Bronchial epithelial cell (primary cell): ENCODE results near the gene PCDHB16. TPM values are rescaled to one million over a fixed set of nuclear protein-coding genes. Genes with fewer than 3 reads are reported as not detected.
A peak's percentile ranks its signal among the peaks of the same experiment; 100 is the strongest.
"Not testable (repeated sequence)": the region's sequence is repeated elsewhere in the genome, so short reads cannot be mapped to it uniquely, and the experiment has no call there.

Experiments
- DNase-seq: peaks from one replicate; pipeline ENCODE4 v3.0.0-alpha.2; 2010; ENCODE audit warnings: low read depth
- FAIRE-seq: peaks from 2 replicates; lab custom pipeline; 2011; peaks lifted over from hg19 to GRCh38; lab: Jason Lieb, UNC
- H3K27me3 ChIP-seq: 2 replicates; pipeline ENCODE4 v1.5.1; 2011; ENCODE audit warnings: low read length; ENCODE audit not compliant: control insufficient read depth, insufficient read depth
- H3K36me3 ChIP-seq: 2 replicates; pipeline ENCODE4 v1.5.1; 2011; ENCODE audit warnings: low read length; ENCODE audit not compliant: control insufficient read depth, insufficient read depth
- H3K4me3 ChIP-seq: 2 replicates; pipeline ENCODE4 v1.5.1; 2011; ENCODE audit warnings: mild to moderate bottlenecking, low read depth, low read length, control low read depth
- total RNA-seq: library from RNA; depleted of rRNA; stranded (reverse); fragments of >200 nt; gene quantifications from 2 replicates; pipeline ENCODE4 v1.2.1, GENCODE V29; 2014
- TF ChIP-seq, protein P1 (sequence below): IDR thresholded peaks from 2 replicates; pipeline ENCODE4 v1.5.1; 2011; ENCODE audit warnings: mild to moderate bottlenecking, moderate library complexity, low read length, control low read depth, inconsistent platforms; ENCODE audit not compliant: insufficient read depth, severe bottlenecking

The PCDHB16 gene
- total RNA-seq, 1 donor from 2014 or later, result under 0.01 TPM

DNA sequence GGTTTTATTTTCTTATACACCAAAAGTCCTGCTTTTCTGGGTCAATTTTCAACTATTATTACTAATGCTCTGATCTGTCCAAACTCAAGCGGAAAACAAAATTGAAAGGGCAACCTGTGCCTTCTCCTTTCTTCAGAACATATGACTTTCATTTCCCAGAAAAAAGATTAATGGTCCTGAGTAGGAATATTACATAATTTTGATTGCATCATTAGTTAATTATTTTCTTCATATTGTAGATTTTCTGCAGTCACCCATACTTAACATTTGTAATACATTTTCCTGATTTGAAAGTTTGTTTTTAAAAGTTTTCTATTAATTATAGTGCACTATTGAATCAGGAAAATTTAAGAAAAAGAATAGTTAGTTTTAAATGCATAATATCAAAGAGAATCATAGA lies 6.3 kb upstream of the PCDHB16 start:
- TF ChIP-seq, protein P1, sequence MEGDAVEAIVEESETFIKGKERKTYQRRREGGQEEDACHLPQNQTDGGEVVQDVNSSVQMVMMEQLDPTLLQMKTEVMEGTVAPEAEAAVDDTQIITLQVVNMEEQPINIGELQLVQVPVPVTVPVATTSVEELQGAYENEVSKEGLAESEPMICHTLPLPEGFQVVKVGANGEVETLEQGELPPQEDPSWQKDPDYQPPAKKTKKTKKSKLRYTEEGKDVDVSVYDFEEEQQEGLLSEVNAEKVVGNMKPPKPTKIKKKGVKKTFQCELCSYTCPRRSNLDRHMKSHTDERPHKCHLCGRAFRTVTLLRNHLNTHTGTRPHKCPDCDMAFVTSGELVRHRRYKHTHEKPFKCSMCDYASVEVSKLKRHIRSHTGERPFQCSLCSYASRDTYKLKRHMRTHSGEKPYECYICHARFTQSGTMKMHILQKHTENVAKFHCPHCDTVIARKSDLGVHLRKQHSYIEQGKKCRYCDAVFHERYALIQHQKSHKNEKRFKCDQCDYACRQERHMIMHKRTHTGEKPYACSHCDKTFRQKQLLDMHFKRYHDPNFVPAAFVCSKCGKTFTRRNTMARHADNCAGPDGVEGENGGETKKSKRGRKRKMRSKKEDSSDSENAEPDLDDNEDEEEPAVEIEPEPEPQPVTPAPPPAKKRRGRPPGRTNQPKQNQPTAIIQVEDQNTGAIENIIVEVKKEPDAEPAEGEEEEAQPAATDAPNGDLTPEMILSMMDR, result no peak
- Histone ChIP-seq H3K36me3 (no peaks in the 10 kb centered on the region), H3K4me3 (no peak overlapping the region), H3K27me3 (no peaks in the 10 kb centered on the region)
- FAIRE-seq, result no peak
- no peak for DNase-seq

DNA sequence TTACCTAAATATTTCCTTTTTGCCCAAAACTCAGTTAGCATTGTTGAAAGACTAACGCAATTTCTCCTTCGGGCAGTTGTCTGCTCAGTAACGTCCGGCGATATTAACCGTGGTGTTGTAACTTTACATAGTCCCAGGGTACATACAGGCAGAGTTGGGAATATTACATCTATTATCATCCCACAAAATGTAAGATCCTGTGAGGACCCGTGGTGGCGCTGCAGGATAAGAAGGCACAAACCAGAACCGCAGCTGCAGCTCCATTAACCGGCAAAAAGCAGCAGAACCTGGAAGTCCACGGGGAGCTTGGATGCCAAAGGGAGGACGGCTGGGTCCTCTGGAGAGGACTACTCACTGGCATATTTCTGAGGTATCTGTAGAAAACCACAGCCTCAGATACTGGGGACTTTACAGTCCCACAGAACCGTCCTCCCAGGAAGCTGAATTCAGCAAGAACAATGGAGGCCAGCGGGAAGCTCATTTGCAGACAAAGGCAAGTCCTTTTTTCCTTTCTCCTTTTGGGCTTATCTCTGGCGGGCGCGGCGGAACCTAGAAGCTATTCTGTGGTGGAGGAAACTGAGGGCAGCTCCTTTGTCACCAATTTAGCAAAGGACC lies 4.5 kb upstream of the PCDHB16 start, which contains the start of gene PCDHB8:
PCDHB8 (plus strand) TSS at position 214 of the 615 bp plus-strand sequence; CDS start at position 459, 245 bp downstream.
- not testable (repeated sequence) for H3K4me3 ChIP-seq, DNase-seq, H3K27me3 ChIP-seq, H3K36me3 ChIP-seq
- peak; percentile 95 for FAIRE-seq

DNA sequence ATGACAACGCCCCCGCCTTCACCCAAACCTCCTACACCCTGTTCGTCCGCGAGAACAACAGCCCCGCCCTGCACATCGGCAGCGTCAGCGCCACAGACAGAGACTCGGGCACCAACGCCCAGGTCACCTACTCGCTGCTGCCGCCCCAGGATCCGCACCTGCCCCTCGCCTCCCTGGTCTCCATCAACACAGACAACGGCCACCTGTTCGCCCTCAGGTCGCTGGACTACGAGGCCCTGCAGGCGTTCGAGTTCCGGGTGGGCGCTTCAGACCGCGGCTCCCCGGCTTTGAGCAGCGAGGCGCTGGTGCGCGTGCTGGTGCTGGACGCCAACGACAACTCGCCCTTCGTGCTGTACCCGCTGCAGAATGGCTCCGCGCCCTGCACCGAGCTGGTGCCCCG lies 2.8 kb upstream of the PCDHB16 start:
- not testable (repeated sequence) for H3K4me3 ChIP-seq, DNase-seq, FAIRE-seq, H3K27me3 ChIP-seq, H3K36me3 ChIP-seq

DNA sequence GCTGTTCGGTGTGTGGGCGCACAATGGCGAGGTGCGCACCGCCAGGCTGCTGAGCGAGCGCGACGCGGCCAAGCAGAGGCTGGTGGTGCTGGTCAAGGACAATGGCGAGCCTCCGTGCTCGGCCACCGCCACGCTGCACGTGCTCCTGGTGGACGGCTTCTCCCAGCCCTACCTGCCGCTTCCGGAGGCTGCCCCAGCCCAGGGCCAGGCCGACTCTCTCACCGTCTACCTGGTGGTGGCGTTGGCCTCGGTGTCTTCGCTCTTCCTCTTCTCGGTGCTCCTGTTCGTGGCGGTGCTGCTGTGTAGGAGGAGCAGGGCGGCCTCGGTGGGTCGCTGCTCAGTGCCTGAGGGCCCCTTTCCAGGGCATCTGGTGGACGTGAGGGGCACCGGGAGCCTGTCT lies 2.3 kb upstream of the PCDHB16 start:
- FAIRE-seq, H3K4me3 ChIP-seq, DNase-seq, H3K36me3 ChIP-seq, H3K27me3 ChIP-seq: not testable (repeated sequence)

DNA sequence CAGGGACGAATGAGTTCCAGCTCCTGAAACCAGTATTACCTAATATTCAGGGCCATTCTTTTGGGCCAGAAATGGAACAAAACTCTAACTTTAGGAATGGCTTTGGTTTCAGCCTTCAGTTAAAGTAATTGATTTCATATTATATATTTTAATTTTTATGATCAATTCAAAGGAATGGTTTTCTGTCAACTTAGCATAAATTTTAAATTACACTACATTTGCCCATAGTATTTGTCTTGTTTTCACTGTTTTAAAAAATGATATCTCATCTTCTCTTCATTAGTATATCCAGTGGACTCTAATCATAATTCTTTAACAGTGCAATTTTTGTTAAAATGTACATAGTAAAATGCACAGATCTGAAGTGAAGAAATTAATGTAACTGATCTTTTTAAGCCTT lies 1.9 kb upstream of the PCDHB16 start:
- Histone ChIP-seq H3K27me3 (no peaks in the 10 kb centered on the region), H3K4me3 (no peak overlapping the region), H3K36me3 (no peaks in the 10 kb centered on the region)
- TF ChIP-seq, protein P1, result no peak
- FAIRE-seq, result no peak
- DNase-seq, result no peak

DNA sequence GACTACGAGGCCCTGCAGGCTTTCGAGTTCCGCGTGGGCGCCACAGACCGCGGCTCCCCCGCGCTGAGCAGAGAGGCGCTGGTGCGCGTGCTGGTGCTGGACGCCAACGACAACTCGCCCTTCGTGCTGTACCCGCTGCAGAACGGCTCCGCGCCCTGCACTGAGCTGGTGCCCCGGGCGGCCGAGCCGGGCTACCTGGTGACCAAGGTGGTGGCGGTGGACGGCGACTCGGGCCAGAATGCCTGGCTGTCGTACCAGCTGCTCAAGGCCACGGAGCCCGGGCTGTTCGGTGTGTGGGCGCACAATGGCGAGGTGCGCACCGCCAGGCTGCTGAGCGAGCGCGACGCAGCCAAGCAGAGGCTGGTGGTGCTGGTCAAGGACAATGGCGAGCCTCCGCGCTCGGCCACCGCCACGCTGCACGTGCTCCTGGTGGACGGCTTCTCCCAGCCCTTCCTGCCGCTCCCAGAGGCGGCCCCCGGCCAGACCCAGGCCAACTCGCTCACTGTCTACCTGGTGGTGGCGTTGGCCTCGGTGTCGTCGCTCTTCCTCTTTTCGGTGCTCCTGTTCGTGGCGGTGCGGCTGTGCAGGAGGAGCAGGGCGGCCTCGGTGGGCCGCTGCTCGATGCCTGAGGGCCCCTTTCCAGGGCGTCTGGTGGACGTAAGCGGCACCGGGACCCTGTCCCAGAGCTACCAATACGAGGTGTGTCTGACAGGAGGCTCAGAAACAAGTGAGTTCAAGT lies 2.1 kb downstream of the PCDHB16 start:
- not testable (repeated sequence) for H3K27me3 ChIP-seq, FAIRE-seq, DNase-seq, H3K36me3 ChIP-seq, H3K4me3 ChIP-seq

DNA sequence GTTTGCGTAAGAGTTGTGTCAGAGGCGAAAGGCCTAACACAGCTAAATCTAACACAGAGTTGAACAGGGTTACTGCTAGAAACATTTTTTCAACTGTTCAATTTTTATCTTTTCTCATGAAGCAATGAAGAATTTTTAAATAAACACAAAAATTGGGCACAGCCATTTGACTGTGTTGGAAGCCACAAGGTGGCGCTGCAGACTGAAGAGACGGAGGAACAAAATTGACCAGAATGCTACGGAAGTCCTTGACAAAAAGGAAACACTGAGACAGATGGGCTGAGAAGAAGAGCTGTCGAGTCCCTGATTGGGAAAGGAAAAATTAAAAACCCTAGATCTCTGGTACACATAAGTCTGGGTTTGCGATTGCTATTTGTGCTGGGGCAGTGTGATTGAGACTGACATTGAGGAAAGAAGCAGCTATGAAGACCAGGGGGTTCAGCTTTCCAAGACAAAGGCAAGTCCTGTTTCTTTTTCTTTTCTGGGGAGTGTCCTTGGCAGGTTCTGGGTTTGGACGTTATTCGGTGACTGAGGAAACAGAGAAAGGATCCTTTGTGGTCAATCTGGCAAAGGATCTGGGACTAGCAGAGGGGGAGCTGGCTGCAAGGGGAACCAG lies 4.8 kb downstream of the PCDHB16 start, which contains the start of gene PCDHB9:
PCDHB9 (plus strand) TSS at position 265 of the 616 bp plus-strand sequence; CDS start at position 423, 158 bp downstream.
- DNase-seq (no peak), FAIRE-seq (no peak)
- Histone ChIP-seq H3K4me3 (no peak within 1 kb of the TSS), H3K27me3 (no peaks in the 10 kb centered on the region), H3K36me3 (no peaks in the 10 kb centered on the region)
- TF ChIP-seq, protein P1, result peak; percentile 13

DNA sequence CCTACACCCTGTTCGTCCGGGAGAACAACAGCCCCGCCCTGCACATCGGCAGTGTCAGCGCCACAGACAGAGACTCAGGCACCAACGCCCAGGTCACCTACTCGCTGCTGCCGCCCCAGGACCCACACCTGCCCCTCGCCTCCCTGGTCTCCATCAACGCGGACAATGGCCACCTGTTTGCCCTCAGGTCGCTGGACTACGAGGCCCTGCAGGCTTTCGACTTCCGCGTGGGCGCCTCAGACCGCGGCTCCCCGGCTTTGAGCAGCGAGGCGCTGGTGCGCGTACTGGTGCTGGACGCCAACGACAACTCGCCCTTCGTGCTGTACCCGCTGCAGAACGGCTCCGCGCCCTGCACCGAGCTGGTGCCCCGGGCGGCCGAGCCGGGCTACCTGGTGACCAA lies 6.5 kb downstream of the PCDHB16 start:
- not testable (repeated sequence) for FAIRE-seq, H3K4me3 ChIP-seq, DNase-seq, H3K36me3 ChIP-seq, H3K27me3 ChIP-seq

DNA sequence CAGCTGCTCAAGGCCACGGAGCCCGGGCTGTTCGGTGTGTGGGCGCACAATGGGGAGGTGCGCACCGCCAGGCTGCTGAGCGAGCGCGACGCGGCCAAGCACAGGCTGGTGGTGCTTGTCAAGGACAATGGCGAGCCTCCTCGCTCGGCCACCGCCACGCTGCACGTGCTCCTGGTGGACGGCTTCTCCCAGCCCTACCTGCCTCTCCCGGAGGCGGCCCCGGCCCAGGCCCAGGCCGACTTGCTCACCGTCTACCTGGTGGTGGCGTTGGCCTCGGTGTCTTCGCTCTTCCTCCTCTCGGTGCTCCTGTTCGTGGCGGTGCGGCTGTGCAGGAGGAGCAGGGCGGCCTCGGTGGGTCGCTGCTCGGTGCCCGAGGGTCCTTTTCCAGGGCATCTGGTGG lies 6.9 kb downstream of the PCDHB16 start:
- not testable (repeated sequence) for H3K27me3 ChIP-seq, DNase-seq, H3K36me3 ChIP-seq, H3K4me3 ChIP-seq, FAIRE-seq
